B cell (primary cell): Measurements from ENCODE around the gene PRRC2B.

ENCODE experiments used
- CTCF ChIP-seq: fragments of 200-600 bp; IDR thresholded peaks from one replicate; pipeline ENCODE4 v1.8.0; 2022; ENCODE audit warnings: antibody characterized with exemption, mild to moderate bottlenecking
- EZH2 ChIP-seq: IDR thresholded peaks from 2 replicates; pipeline ENCODE4 v1.6.1; 2012; ENCODE audit warnings: borderline replicate concordance, low read depth, mild to moderate bottlenecking, moderate library complexity, low read length; ENCODE audit not compliant: insufficient read depth, poor library complexity, severe bottlenecking

- no peak for TF ChIP-seq EZH2
- no peak for TF ChIP-seq CTCF
Measured at GRCh38 chr9:131426545-131426944, 32.7 kb downstream of the PRRC2B start.
